Fibroblast of lung (primary cell): ENCODE measurements around the gene FUOM. TPM values are rescaled to one million over a fixed set of nuclear protein-coding genes. Genes with fewer than 3 reads are reported as not detected.

Experiments used
- DNase-seq, 2 donors: peaks; one replicate each; pipeline versions ENCODE4 v3.0.0 to v3.0.0-alpha.2; 2010; ENCODE audit warnings: low read depth in 2 of 2
- H2AFZ ChIP-seq: 2 replicates; pipeline ENCODE4 v1.5.1; 2012; ENCODE audit warnings: low read length, control low read depth, inconsistent platforms
- H3K27ac ChIP-seq: 2 replicates; pipeline ENCODE4 v1.5.1; 2011; ENCODE audit warnings: low read length, control low read depth; ENCODE audit not compliant: insufficient read depth
- H3K27me3 ChIP-seq: 2 replicates; pipeline ENCODE4 v1.5.1; 2011; ENCODE audit warnings: mild to moderate bottlenecking, low read length; ENCODE audit not compliant: control insufficient read depth, insufficient read depth
- H3K36me3 ChIP-seq: 2 replicates; pipeline ENCODE4 v1.5.1; 2011; ENCODE audit warnings: low read length; ENCODE audit not compliant: control insufficient read depth, insufficient read depth
- H3K4me1 ChIP-seq: 2 replicates; pipeline ENCODE4 v1.5.1; 2011; ENCODE audit warnings: low read length; ENCODE audit not compliant: control insufficient read depth, insufficient read depth; ENCODE audit errors: extremely low read depth
- H3K4me2 ChIP-seq: 2 replicates; pipeline ENCODE4 v1.5.1; 2011; ENCODE audit warnings: low read length, control low read depth; ENCODE audit not compliant: insufficient read depth; ENCODE audit errors: extremely low read depth
- H3K4me3 ChIP-seq, 4 experiments: fragments of 200-600 bp in 1 of 4; sonication (generic) in 1 of 4; replicated peaks in 1 of 4; 2 replicates each; pipeline ENCODE4 v1.5.1; 2011 to 2016; ENCODE audit warnings: low read length in 4 of 4, low read depth in 3 of 4, mild to moderate bottlenecking in 3 of 4, control low read depth in 2 of 4, inconsistent platforms in 1 of 4, mixed read lengths in 1 of 4; ENCODE audit not compliant: insufficient read depth in 1 of 4; ENCODE audit errors: control extremely low read depth in 1 of 4
- H3K79me2 ChIP-seq: 2 replicates; pipeline ENCODE4 v1.5.1; 2012; ENCODE audit warnings: mild to moderate bottlenecking, low read length, inconsistent platforms; ENCODE audit not compliant: control insufficient read depth, insufficient read depth
- H3K9ac ChIP-seq: 2 replicates; pipeline ENCODE4 v1.5.1; 2011; ENCODE audit warnings: mild to moderate bottlenecking, low read length, control low read depth; ENCODE audit not compliant: insufficient read depth
- H3K9me3 ChIP-seq: 2 replicates; pipeline ENCODE4 v1.5.1; 2012; ENCODE audit warnings: low read depth, low read length; ENCODE audit not compliant: control insufficient read depth, insufficient read depth
- H4K20me1 ChIP-seq: 2 replicates; pipeline ENCODE4 v1.5.1; 2011; ENCODE audit warnings: low read length; ENCODE audit not compliant: control insufficient read depth, insufficient read depth; ENCODE audit errors: extremely low read depth
- EZH2 ChIP-seq: IDR thresholded peaks from 2 replicates; pipeline ENCODE4 v1.5.1; 2012; ENCODE audit warnings: low read length, control low read depth, mild to moderate bottlenecking; ENCODE audit errors: missing control alignments
- polyA plus RNA-seq, 2 donors: library from polyadenylated mRNA; depleted of rRNA in 1 of 2; stranded (reverse) in 1 of 2; unstranded in 1 of 2; fragments of >200 nt; gene quantifications; 2 replicates each; pipeline ENCODE4 v1.2.1, GENCODE V29; 2011 to 2012; ENCODE audit warnings: missing spikeins in 1 of 2
- total RNA-seq: library from RNA; depleted of rRNA; stranded (reverse); fragments of >200 nt; gene quantifications from 2 replicates; pipeline ENCODE4 v1.2.1, GENCODE V29; 2014
- TF ChIP-seq, protein P1 (sequence below), 2 donors: IDR thresholded peaks in 1 of 2; conservative IDR thresholded peaks in 1 of 2; 1 replicate in 1 of 2; 2 replicates in 1 of 2; pipeline ENCODE4 v1.5.1; 2011 to 2012; ENCODE audit warnings: low read length in 2 of 2, control low read depth in 1 of 2, inconsistent platforms in 1 of 2, low read depth in 1 of 2, mild to moderate bottlenecking in 1 of 2

Gene FUOM
- total and polyA plus RNA-seq, 2 donors (not counting 1 experiment from before 2014, with no cell fraction given), result 14.2 to 15.0 TPM

GRCh38 chr10:133313192-133313591 lies 44.6 kb downstream of the FUOM start:
- Histone ChIP-seq H2AFZ (no peak overlapping the region), H3K36me3 (peaks cover 3% of the 10 kb centered on the region), H3K4me2 (no peak overlapping the region), H3K79me2 (peaks cover 3% of the 10 kb centered on the region), H4K20me1 (no peaks in the 10 kb centered on the region), H3K4me3 (no peak overlapping the region), H3K4me1 (no peaks in the 10 kb centered on the region), H3K9ac (no peak overlapping the region), H3K27me3 (no peaks in the 10 kb centered on the region), H3K9me3 (no peaks in the 10 kb centered on the region), H3K27ac (no peak overlapping the region)
- no peak for DNase-seq
- no peak for TF ChIP-seq EZH2
- TF ChIP-seq, protein P1, sequence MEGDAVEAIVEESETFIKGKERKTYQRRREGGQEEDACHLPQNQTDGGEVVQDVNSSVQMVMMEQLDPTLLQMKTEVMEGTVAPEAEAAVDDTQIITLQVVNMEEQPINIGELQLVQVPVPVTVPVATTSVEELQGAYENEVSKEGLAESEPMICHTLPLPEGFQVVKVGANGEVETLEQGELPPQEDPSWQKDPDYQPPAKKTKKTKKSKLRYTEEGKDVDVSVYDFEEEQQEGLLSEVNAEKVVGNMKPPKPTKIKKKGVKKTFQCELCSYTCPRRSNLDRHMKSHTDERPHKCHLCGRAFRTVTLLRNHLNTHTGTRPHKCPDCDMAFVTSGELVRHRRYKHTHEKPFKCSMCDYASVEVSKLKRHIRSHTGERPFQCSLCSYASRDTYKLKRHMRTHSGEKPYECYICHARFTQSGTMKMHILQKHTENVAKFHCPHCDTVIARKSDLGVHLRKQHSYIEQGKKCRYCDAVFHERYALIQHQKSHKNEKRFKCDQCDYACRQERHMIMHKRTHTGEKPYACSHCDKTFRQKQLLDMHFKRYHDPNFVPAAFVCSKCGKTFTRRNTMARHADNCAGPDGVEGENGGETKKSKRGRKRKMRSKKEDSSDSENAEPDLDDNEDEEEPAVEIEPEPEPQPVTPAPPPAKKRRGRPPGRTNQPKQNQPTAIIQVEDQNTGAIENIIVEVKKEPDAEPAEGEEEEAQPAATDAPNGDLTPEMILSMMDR (conservative IDR thresholded peaks at IDR 0.05 in 1 of 2, IDR thresholded peaks at IDR 0.05 in 1 of 2; ENCODE audit: low read depth in 1 of 2, low read length in 2 of 2), result no peak

GRCh38 chr10:133312769-133313145 lies 45.1 kb downstream of the FUOM start:
- no peaks in the 10 kb centered on the region for H3K27me3 ChIP-seq
- H3K4me3 ChIP-seq, result no peak overlapping the region
- peaks cover 3% of the 10 kb centered on the region for H3K36me3 ChIP-seq
- no peak overlapping the region for H3K9ac ChIP-seq
- H4K20me1 ChIP-seq, result no peaks in the 10 kb centered on the region
- peaks cover 1% of the 10 kb centered on the region for H3K4me1 ChIP-seq
- H3K79me2 ChIP-seq, result peaks cover 7% of the 10 kb centered on the region
- no peaks in the 10 kb centered on the region for H3K9me3 ChIP-seq
- no peak overlapping the region for H2AFZ ChIP-seq
- H3K27ac ChIP-seq, result no peak overlapping the region
- no peak for DNase-seq
- no peak for TF ChIP-seq EZH2
- TF ChIP-seq, protein P1 (conservative IDR thresholded peaks at IDR 0.05 in 1 of 2, IDR thresholded peaks at IDR 0.05 in 1 of 2; ENCODE audit: low read depth in 1 of 2, low read length in 2 of 2), result no peak
- H3K4me2 ChIP-seq, result no peak overlapping the region

DNA sequence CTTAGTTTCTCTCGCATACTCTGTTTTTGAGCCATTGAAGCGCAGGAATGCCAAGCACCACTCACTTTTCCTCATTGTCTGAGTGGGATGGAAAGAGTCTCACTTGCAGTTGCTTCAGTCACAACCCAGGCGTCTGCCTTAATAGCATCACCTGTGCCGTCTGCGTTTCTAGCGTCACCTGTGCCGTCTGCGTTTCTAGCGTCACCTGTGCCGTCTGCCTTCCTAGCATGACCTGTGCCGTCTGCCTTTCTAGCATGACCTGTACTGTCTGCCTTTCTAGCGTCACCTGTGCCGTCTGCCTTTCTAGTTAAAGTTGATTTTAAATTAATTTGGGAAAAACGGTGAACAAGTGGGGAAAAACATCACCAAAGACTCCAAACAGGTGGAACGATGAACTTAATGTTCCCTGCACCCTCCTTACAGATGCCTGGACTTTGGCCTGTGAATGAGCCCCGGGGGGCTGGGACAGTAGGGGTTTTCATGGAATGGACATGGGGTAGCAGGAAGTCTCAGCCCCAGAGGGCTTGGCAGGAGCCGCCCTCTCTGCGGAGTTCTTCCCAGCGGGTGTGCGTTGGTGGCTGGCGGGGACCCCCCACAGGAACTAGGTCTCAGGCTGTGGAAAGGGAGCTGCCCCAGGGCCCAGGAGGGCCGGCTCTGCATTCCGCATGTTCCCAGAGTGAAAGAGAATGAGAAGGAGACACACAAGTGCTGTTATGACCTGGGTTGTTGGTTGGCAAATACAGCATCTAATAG lies 45.6 kb downstream of the FUOM start:
- TF ChIP-seq, protein P1 (conservative IDR thresholded peaks at IDR 0.05 in 1 of 2, IDR thresholded peaks at IDR 0.05 in 1 of 2; ENCODE audit: low read depth in 1 of 2, low read length in 2 of 2), result no peak
- TF ChIP-seq EZH2, result no peak
- Histone ChIP-seq H3K9me3 (no peaks in the 10 kb centered on the region), H3K4me2 (no peak overlapping the region), H3K79me2 (peaks cover 13% of the 10 kb centered on the region), H3K36me3 (peaks cover 3% of the 10 kb centered on the region), H2AFZ (no peak overlapping the region), H3K27ac (no peak overlapping the region), H3K27me3 (no peaks in the 10 kb centered on the region), H3K4me1 (peaks cover 3% of the 10 kb centered on the region), H4K20me1 (no peaks in the 10 kb centered on the region), H3K4me3 (no peak overlapping the region), H3K9ac (no peak overlapping the region)
- DNase-seq, result no peak
